Measurements from ENCODE around the gene AP2A2. TPM values are rescaled to one million over a fixed set of nuclear protein-coding genes. Genes with fewer than 3 reads are reported as not detected.

The AP2A2 gene
- total RNA-seq, 1 donor from 2014 or later: 91.4 TPM

- Histone ChIP-seq H3K36me3 (ENCODE audit: control insufficient read depth, insufficient read depth, low read length) (no peaks in the 10 kb centered on the region), H3K4me3 (ENCODE audit: low read depth, low read length) (no peak overlapping the region), H3K27me3 (ENCODE audit: control insufficient read depth, insufficient read depth, low read length) (peaks cover 24% of the 10 kb centered on the region)
- peak; percentile 7 for TF ChIP-seq CTCF (IDR thresholded peaks at IDR 0.05; ENCODE audit: insufficient read depth, low read length, poor library complexity, severe bottlenecking)
- no peak for DNase-seq (ENCODE audit: low read depth)
Measured at GRCh38 chr11:1048375-1049070, 122.9 kb downstream of the AP2A2 start.

GRCh38 chr11:1049071-1049405, 123.4 kb downstream of the AP2A2 start:
- Histone ChIP-seq H3K27me3 (ENCODE audit: control insufficient read depth, insufficient read depth, low read length) (peaks cover 27% of the 10 kb centered on the region), H3K36me3 (ENCODE audit: control insufficient read depth, insufficient read depth, low read length) (no peaks in the 10 kb centered on the region), H3K4me3 (ENCODE audit: low read depth, low read length) (no peak overlapping the region)
- no peak for TF ChIP-seq CTCF (IDR thresholded peaks at IDR 0.05; ENCODE audit: insufficient read depth, low read length, poor library complexity, severe bottlenecking)
- no peak for DNase-seq (ENCODE audit: low read depth)

GRCh38 chr11:1049431-1049891, 123.8 kb downstream of the AP2A2 start:
- H3K4me3 ChIP-seq (ENCODE audit: low read depth, low read length): no peak overlapping the region
- no peak for TF ChIP-seq CTCF (IDR thresholded peaks at IDR 0.05; ENCODE audit: insufficient read depth, low read length, poor library complexity, severe bottlenecking)
- no peaks in the 10 kb centered on the region for H3K36me3 ChIP-seq (ENCODE audit: control insufficient read depth, insufficient read depth, low read length)
- DNase-seq (ENCODE audit: low read depth): no peak
- peaks cover 29% of the 10 kb centered on the region for H3K27me3 ChIP-seq (ENCODE audit: control insufficient read depth, insufficient read depth, low read length)

GRCh38 chr11:1049911-1050580, 124.4 kb downstream of the AP2A2 start:
- TF ChIP-seq CTCF (IDR thresholded peaks at IDR 0.05; ENCODE audit: insufficient read depth, low read length, poor library complexity, severe bottlenecking): no peak
- peaks cover 33% of the 10 kb centered on the region for H3K27me3 ChIP-seq (ENCODE audit: control insufficient read depth, insufficient read depth, low read length)
- DNase-seq (ENCODE audit: low read depth): no peak
- no peak overlapping the region for H3K4me3 ChIP-seq (ENCODE audit: low read depth, low read length)
- no peaks in the 10 kb centered on the region for H3K36me3 ChIP-seq (ENCODE audit: control insufficient read depth, insufficient read depth, low read length)

GRCh38 chr11:1050581-1051355, 125.1 kb downstream of the AP2A2 start:
- TF ChIP-seq CTCF (IDR thresholded peaks at IDR 0.05; ENCODE audit: insufficient read depth, low read length, poor library complexity, severe bottlenecking): peak; percentile 96
- no peak overlapping the region for H3K4me3 ChIP-seq (ENCODE audit: low read depth, low read length)
- DNase-seq (ENCODE audit: low read depth): no peak
- H3K27me3 ChIP-seq (ENCODE audit: control insufficient read depth, insufficient read depth, low read length): peaks cover 37% of the 10 kb centered on the region
- H3K36me3 ChIP-seq (ENCODE audit: control insufficient read depth, insufficient read depth, low read length): no peaks in the 10 kb centered on the region
